ENCODE results near the gene ACTRT3.
"Not testable (repeated sequence)": the region's sequence is repeated elsewhere in the genome, so short reads cannot be mapped to it uniquely, and the experiment has no call there.

Gene ACTRT3

GRCh38 chr3:169772897-169773816 is 3.8 kb upstream of the ACTRT3 start, which contains the start of gene MYNN:
MYNN (plus strand) TSS chr3:169773396; CDS start chr3:169774296, 900 bp downstream.
- peak; percentile 95 for DNase-seq (ENCODE audit: low spot score)

DNA sequence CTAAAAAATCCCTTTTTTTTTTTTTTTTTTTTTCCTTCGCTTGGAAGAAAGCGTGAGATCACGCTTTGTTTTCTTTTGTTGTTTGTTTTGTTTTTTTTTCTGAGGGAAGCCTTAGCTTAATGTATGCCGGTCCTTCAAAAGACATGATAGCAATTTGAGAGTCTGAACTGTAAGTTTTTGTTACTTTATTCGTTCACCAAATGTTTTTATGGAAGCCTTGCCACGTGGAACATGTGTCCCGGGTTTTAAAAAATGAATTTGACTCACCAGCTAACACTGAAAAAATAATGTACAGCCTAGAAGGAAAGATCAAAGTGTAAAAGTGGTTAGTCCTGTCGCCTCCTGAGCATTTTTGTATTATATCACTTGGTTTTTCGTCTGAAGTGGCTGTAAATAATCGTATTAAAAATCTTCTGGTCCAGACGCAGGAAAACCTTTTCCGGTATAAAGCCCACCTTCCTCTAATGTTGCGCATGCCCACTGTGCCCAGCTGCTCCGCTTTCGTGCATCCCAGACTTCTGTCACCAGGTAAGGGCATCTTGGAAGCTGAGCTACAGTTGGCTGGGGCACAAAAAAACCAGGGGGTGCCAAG is 3.0 kb upstream of the ACTRT3 start:
- peak; percentile 86 for DNase-seq (ENCODE audit: low spot score)

- DNase-seq (ENCODE audit: low spot score): peak; percentile 95
Observed at GRCh38 chr3:169771497-169772304, 2.3 kb upstream of the ACTRT3 start.

DNA sequence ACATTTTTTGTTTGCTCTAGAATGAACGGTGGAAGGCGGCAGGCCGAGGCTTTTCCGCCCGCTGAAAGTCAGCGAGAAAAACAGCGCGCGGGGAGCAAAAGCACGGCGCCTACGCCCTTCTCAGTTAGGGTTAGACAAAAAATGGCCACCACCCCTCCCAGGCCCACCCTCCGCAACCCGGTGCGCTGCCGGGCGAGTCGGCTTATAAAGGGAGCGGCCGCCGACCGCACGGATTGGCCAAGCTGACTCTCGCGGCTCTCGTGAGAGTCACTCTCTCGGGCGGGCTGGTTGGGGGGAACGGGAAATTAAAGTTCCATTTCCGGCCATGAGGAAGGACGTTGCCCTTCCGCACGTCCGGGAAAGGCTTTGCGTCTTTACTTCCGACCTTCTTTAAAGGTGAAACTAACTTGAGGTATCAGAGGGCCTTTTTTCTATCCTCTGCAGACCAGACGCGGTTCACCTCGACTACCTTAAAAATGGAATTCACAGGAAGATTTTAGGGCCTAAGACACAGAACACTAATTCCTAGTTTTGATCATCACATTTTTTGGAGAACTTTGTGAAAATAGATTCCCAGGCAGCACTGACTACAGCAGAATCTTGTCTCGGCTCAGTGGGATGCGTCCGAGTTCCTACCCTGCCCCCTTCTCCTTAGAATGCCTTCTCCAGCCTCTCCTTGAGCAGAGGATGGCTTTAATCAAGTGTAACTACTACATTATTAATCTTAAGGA is 4.3 kb downstream of the ACTRT3 start, which contains the start of gene TERC:
TSS of gene TERC (minus strand) at position 179 of the 731 bp plus-strand sequence.
- DNase-seq (ENCODE audit: low spot score): peak; percentile 76

GRCh38 chr3:169764312-169764881 is 5.0 kb downstream of the ACTRT3 start:
- peak; percentile 50 for DNase-seq (ENCODE audit: low spot score)

GRCh38 chr3:169760479-169760878 is 8.9 kb downstream of the ACTRT3 start:
- DNase-seq (ENCODE audit: low spot score): no peak

- no peak for DNase-seq (ENCODE audit: low spot score)
Observed at GRCh38 chr3:169759256-169759655, 10.1 kb downstream of the ACTRT3 start.

GRCh38 chr3:169758359-169758994 is 10.9 kb downstream of the ACTRT3 start:
- DNase-seq (ENCODE audit: low spot score): no peak

GRCh38 chr3:169755488-169755887 is 13.9 kb downstream of the ACTRT3 start:
- DNase-seq (ENCODE audit: low spot score): no peak

DNA sequence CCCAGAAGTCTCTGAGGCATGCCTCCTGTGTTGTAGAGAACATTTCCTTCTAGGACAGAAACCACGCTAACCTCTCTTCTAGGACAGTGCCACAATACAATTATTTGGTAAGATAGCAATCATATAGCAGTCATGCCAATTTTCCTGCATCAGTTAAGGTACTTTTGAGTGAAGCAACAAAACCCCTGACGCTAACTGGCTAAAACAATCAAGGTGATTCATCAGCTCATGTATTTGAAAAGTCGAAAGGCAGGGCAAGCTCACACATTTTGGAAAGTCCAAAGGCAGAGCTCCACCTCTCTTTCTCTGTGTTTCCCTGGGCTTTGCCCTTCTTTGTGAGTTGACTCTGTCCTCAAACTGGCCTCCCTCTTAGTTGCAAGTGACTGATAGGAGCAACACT is 14.7 kb downstream of the ACTRT3 start:
- DNase-seq (ENCODE audit: low spot score): no peak

GRCh38 chr3:169751875-169752274 is 17.5 kb downstream of the ACTRT3 start:
- DNase-seq (ENCODE audit: low spot score): no peak

GRCh38 chr3:169750665-169751064 is 18.7 kb downstream of the ACTRT3 start:
- DNase-seq (ENCODE audit: low spot score): no peak

DNA sequence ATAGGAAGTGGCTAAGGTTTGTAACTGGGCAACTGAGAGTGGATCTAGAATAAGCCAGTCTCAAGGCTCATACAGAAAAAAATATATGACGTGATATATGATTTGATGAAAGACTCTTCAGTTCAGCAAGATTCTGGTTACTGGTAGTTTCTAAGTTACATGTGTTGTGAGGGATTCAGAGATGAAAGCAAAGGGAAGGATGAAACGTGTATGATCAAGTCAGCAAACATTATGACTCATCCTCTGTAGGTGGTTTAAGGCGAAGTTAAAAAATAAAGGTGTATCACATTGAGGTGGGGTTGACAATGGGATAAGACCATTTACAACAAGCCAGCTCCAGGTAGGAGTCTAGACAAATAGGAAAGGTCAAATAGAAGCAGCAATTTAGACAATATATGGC is 20.7 kb downstream of the ACTRT3 start:
- no peak for DNase-seq (ENCODE audit: low spot score)

- DNase-seq (ENCODE audit: low spot score): no peak
Observed at GRCh38 chr3:169746924-169747323, 22.4 kb downstream of the ACTRT3 start.

- no peak for DNase-seq (ENCODE audit: low spot score)
Observed at GRCh38 chr3:169744366-169745054, 24.9 kb downstream of the ACTRT3 start.

GRCh38 chr3:169739067-169739466 is 30.3 kb downstream of the ACTRT3 start:
- DNase-seq (ENCODE audit: low spot score): no peak

DNA sequence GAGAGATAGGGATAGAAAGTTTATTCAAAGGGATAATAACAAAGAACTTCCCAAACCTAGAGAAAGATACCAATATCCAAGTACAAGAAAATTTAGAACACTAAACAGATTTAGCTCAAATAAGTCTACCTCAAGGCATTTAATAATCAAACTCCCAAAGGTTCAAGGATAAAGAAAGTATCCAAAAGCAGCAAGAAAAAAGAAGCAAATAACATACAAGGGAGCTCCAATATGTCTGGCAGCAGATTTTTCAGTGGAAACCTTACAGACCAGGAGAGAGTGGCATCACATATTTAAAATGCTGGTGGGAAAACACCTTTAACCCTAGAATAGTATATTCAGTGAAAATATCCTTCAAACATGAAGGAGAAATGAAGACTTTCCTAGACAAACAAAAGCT is 37.5 kb downstream of the ACTRT3 start:
- not testable (repeated sequence) for DNase-seq (ENCODE audit: low spot score)

- DNase-seq (ENCODE audit: low spot score): no peak
Observed at GRCh38 chr3:169722724-169723123, 46.6 kb downstream of the ACTRT3 start.

DNA sequence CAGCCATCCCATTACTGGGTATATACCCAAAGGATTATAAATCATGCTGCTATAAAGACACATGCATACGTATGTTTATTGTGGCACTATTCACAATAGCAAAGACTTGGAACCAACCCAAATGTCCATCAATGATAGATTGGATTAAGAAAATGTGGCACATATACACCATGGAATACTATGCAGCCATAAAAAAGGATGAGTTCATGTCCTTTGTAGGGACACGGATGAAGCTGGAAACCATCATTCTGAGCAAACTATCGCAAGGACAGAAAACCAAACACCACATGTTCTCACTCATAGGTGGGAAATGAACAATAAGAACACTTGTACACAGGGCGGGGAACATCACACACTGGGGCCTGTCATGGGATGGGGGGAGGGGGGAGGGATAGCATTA is 50.9 kb downstream of the ACTRT3 start:
- DNase-seq (ENCODE audit: low spot score): not testable (repeated sequence)

Data from hematopoietic multipotent progenitor cell treated with erythropoietin and hydrocortisone succinate and interleukin-3 and kit ligand, for 17 days (in vitro differentiated cells).